Measurements from ENCODE around the gene SIGLEC1.

SIGLEC1 gene

DNA sequence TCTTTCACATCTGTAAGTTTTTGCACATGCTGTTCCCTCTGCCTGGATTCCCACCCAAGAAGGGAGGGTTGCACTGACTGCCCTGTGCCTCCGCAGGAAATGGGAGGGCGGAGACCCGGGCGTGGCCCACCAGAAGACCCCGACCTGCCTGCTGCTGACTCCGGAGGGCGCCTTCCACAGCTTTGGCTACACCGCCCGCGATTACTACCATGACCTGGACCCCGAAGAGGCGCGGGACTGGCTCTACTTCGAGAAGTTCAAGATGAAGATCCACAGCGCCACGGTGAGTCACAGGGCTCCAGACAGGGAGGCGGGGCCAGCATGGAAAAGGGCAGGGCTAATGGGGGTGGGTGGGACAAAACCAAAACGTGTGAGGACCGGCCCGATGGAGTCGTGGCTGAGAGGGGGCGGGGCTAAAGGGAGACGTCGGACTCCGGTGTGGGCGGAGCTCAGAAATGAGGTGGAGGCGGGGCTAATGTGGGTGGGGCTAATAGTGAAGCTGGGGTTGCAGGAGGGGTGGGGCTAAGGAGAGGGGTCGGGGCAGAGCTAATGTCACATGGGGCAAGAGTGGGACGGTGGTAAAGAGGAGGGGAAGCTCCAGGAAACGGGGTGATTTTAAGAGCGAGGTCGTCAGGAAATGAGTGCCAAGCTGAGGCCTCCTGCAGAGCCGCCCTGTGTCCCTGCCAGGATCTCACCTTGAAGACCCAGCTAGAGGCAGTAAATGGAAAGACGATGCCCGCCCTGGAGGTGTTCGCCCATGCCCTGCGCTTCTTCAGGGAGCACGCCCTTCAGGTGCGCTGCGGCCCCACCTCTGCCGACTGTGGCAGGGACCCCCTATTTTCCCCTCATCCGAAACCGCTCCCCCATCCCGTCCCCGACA is 32.6 kb upstream of the SIGLEC1 start:
- peak; percentile 43 to 67 for DNase-seq (ENCODE audit: low read depth in 1 of 2, low spot score in 1 of 2)

DNA sequence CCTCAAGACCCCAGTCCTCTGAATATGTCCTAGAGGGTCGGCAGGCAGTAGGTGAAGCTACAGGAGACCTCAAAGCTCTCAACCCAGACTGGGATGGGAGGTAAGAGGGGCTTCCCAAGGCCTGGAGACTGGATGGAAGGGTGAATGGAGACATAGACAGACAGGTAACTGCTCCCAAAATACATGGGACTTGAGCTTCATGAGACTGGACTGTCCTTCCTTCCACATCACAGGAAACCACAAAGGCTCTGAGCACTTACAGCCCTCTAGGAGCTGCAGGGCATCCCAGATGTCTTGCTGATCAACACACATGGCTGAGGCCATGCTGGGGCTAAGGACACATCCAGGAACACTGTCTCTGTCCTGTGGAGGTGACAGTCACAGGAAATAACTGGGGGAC is 31.6 kb upstream of the SIGLEC1 start:
- no peak for DNase-seq (ENCODE audit: low read depth in 1 of 2, low spot score in 1 of 2)

DNA sequence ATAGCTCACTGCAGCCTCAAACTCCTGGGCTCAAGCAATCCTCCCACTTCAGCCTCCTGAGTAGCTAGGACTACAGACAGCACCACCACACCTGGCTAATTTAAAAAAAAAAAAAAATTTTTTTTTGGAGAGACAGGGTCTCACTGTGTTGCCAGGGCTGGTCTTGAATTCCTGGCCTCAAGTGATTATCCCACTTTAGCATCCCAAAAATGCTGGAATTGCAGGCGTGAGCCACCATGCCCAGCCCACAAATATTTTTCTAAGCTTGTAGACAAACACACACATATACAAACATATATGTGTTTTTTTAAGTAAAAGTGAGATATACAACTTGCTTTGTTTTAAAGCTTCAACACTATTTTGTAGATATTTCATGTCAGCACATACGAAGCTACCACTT is 30.9 kb upstream of the SIGLEC1 start:
- DNase-seq (ENCODE audit: low read depth in 1 of 2, low spot score in 1 of 2) = no peak

DNA sequence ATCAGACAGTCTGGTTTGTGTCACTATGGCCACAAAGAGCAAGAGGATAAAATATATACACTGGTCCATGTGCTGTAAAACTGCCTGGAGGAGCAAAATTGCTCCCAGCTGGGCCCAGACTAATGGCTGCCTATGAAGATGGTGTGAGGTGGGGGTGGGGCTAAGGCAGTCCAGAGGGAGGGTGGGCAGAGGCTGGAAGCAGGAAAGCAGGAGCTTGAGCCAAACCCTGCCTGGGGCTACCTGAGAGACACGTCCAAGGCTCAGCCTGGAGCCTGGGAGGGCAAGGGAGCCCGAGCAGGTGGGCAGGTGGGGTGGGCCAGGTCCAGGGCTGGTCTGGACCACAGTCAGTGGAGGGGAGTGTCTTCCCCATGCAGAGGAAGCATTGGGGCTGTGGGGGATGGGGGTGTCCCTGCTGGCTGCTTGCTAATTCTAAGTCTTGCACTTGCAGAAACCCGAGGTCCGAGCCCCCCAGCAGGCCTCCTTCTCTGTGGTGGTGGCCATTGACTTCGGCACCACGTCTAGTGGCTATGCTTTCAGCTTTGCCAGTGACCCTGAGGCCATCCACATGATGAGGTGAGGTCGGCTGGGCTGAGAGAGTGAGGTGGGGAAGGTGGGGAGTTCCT is 29.5 kb upstream of the SIGLEC1 start:
- no peak for DNase-seq (ENCODE audit: low read depth in 1 of 2, low spot score in 1 of 2)

DNA sequence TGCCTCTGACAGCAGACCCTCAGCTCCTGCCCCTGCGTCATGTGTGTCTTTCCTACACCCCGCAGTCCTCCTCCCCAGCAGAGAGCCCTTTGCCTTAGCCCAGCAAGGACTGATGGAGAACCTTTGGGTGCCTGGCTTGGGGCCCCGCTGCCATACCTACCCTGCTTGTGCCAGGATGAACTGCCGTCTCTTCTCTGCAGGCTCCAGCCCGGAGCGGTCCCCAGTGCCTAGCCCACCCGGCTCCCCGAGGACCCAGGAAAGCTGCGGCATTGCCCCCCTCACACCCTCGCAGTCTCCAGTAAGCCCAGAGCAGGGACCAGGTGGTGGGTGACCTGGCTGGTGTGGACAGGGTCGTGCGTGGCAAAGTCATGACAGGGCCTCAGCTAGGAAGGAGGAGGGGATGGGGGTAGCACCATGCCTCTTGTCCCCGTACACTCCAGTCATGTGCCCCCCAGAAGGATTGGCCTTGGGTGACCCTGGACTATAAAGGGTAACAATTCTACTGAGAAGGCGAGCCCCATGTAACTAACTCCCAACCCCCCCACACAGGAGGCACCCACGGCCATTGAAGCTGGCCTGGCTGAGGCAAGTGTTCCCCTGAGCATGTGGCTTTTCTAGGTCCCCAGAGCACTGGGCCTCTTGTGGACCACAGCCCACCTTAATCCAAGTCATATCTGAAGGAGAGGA is 28.4 kb upstream of the SIGLEC1 start:
- no peak for DNase-seq (ENCODE audit: low read depth in 1 of 2, low spot score in 1 of 2)

DNA sequence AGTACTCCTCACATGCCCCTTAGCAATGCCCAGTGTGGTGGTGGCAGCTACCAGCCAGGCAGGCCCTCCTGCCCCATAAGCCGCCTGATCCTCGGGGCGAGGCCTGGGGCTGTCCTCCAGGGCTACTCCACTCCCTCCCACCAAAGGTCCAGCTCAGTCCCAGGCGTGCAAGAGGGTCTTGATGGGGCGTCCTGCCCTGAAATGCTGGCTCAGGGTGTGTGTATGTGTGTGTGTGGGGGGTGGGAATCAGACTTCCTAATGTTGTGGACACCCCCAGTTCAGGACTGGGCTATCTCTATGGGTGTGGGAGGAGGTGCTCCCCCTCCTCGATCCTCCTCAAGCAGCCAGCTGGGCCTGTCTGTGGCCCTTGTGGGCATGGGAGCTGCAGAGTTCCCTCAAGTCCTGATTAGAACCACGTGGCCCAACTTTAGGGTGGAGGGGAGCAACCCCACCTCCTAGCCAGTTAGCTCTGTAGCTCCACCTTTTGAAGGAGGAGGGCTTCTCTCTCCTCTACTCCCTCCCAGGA is 27.6 kb upstream of the SIGLEC1 start:
- DNase-seq (ENCODE audit: low read depth in 1 of 2, low spot score in 1 of 2) = no peak

DNA sequence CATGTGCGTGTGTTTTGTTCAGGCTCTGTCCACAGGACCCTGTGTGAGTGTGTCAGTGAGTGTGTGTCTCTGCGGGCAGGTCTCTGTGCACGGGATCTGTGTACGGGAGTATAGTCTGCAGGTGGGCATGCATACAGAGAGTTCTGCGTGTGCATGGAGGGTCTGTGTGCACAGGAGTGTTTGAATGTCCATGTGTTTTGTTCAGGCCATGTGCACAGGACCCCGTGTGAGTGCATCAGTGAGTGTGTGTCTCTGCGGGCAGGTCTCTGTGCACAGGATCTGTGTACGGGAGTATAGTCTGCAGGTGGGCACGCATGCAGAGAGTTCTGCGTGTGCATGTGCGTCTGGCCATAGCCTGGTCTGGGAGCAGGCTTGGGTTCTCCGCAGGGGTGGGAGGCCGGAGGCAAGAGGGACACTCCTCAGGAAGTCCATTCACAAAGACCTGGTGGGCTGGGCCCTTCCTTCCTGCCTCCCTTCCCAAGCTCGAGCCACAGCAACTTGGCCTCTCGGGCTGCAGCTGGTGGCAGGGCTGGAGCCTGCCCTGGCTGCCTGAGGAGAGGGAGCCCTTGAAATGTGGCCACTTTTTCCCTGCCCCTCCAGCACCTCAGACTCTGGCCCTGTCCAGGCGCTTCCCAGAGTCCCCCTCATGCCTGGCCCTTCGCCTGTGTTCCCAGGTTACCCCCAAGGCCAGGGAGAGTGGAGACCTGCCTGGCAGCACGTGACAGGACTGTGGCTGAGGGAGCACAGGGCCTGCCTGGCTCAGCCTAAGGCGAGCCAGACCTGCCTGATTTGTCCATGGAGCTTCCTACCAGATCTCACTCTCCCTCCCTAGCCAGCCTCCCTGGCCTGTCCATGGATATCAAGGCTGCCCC is 26.9 kb upstream of the SIGLEC1 start:
- no peak for DNase-seq (ENCODE audit: low read depth in 1 of 2, low spot score in 1 of 2)

DNA sequence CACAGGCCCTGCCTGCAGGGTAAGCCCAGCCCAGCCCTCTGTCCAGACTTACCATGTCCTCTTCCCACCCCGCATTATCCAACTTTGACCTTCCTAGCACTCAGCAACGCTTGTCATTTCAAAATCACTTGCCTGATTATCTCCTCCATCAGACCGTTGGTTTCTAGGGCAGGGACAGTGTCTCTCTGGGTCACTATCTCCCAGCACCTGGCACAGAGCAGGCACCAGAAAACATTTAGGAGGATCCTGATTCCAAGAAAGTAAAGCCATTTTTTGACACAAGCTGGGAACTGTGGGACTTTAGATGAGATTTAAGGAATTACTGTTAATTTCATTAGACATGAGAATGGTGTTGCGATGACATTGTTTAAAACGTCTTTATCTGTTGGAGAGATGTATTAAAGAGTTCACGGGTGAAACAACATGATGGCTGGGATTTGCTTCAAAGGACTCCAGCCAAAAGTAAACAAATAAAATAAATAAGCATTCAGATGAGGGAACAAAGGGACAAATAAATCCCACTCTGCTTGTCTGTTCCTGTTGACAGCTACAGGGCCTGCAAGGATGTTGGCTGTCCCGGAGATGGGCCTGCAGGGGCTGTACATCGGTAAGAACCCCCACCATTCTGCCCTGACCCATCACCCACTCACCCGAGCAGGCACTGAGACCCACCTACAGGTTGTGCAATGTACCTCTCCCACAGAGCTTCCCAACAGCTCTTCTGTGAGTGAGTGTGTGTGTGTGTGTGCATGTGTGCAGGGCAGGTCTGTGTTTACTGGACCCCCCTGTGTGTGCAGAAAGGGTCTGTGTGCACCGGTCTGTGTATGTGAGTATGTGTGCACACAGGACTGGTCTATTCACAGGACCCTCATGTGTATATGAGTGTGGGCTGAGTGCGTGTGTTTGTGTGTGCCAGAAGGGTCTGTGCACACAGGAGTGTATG is 26.0 kb upstream of the SIGLEC1 start:
- no peak for DNase-seq (ENCODE audit: low read depth in 1 of 2, low spot score in 1 of 2)

DNA sequence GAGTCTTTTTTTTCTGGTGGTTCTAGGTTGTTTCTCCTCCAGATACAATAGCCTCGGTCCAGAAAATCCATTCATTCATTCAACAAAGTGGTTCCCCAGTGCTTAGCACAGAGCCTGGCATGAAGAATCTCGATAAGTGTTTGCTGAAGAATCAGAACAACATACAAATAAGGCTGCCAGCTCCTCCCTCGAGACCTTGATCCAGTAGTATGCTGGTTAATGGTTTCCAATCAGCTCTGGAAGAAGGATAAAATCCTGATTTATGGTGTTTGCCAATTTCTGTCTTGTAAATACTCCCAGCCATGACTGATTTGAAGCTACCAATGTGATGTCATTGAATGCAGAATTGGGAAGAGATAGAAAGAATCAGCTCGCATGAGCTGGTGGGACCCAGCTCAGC is 23.4 kb upstream of the SIGLEC1 start:
- no peak for DNase-seq (ENCODE audit: low read depth in 1 of 2, low spot score in 1 of 2)

DNA sequence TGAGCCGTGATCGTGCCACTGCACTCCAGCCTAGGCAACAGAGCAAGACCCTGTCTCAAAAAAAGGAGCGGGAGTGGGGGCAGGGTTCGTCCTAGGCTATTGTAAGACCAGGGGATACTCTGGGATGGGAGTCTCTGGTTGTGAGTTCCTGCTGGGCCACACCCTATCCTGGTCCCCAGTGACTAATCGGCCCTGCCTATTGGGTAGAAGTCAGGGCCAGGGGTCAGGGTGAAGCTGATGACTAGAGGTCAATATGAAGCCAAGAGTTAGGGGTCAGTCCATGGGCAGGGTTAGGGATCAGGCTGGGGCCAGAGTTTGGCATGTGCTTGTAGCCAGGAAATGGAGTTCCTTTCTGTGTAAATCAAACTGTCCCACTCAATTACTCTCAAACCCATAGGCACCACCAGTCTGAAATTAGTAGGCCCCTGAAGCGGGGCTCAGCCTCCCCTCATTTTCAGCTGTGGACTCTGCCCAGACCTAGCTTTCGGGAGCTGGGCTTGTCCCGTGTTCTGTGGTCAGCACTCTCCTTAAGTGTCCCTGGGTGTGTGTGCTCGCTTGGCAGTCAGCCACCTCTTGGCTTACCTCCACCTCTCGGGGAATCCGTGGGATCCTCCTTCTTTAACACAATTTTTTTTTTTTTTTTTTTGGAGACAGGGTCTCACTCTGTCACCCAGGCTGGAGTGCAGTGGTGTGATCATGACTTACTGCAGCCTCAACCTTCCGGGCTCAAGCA is 21.9 kb upstream of the SIGLEC1 start:
- no peak for DNase-seq (ENCODE audit: low read depth in 1 of 2, low spot score in 1 of 2)

DNA sequence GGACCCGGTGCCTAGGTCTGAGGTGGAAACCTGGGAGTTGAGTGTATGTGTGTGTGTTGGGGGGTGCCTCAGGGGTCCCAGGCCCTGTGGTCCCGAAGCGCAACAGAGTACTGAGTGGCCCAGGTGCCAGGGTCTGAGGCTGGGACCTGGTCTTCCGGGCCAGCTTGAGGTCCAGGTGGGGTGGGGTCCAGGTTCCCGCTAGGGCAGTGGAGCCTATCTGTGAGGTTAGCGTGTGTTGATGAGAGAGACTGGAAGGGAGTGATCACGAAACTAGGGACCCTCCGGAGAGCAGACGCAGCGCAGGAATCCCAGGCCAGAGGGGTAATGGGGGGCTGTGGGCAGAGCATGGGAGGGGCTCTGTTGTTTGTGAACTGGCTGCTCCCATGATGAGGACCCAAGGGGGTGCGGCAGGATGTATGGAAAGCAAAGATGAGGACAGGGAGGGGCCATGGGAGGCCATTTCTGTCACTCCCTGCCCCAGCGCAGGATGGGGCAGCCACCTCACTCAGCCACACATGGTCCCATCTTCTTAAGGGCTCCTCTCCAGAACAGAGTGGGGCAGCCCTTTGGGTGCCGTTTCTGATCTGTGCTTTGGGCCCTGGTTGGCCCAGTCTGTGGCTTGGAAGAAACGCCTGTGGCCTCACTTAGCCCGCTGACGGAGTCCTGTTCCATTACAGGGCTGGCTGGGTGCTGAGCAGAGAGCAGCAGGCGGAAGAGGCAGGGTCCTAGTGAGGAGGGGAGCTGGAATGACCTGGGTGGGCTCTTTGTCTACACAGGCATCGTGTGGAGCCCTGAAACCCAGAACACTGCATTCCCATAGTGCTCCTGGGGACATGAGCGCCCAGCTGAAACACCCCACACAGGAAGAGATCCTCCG is 21.0 kb upstream of the SIGLEC1 start:
- DNase-seq (ENCODE audit: low read depth in 1 of 2, low spot score in 1 of 2) = no peak

DNA sequence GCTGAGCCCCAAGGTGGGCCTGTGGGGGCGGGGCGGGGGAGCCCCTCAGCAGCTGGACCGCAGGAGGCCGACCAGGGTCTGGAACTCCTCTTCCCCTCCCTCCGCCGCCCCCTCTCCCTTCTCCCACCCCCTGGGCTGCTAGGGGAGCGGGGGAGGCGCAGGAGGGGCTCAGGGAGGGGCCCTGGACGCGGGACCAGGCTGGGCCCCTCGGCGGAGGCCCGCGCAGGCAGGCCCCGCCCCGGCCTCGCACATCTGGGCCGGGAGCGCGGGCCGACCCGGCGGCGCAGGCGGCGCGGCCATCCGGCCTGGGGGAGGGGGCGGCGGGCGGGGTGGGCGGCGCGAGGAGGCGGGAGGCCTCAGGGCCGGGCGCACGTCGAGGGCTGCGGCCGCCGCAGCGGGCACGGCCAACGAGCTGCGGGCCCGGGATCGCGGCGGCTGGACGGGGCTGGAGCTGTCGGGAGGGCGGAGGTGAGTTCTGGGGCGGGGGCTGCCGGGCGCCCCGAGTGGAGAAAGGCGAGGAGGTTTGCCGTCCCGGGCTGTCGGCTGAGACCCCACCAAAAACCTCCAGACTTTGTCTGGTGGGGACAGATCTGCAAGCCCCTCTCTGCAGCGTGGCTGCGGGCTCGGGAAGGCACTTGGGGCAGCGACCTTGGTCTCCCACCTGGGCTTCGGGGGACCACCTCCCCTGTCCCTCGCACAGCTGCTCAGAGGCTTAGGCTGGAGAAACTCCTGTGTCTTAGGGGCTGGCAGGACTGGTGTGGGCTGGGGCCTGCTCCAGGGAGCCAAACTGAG is 20.1 kb upstream of the SIGLEC1 start, which contains the start of gene HSPA12B:
TSS of gene HSPA12B (plus strand) at position 359 of the 792 bp plus-strand sequence. CDS start 5,990 bp downstream, outside the sequence.
- DNase-seq (ENCODE audit: low read depth in 1 of 2, low spot score in 1 of 2) = no peak

DNA sequence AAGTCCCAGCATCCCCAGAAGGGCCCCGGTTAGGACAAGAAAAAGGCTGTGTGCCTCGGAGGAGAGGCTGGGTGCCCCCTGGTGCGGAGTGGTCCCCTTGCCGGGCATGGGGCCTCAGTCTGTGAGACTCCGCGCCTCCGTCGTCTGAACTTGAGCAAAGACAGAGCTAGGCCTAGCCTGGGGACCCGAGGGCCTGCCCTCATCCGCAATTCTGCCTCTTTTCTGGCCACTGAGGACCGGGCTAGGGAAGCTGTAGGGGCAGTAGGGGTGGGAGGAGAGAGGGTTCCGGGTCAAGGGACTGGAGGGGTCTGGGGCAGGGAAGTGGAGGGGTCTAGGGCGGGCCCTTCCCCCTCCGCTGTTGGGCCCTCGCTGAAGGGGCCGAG is 19.5 kb upstream of the SIGLEC1 start:
- no peak for DNase-seq (ENCODE audit: low read depth in 1 of 2, low spot score in 1 of 2)

DNA sequence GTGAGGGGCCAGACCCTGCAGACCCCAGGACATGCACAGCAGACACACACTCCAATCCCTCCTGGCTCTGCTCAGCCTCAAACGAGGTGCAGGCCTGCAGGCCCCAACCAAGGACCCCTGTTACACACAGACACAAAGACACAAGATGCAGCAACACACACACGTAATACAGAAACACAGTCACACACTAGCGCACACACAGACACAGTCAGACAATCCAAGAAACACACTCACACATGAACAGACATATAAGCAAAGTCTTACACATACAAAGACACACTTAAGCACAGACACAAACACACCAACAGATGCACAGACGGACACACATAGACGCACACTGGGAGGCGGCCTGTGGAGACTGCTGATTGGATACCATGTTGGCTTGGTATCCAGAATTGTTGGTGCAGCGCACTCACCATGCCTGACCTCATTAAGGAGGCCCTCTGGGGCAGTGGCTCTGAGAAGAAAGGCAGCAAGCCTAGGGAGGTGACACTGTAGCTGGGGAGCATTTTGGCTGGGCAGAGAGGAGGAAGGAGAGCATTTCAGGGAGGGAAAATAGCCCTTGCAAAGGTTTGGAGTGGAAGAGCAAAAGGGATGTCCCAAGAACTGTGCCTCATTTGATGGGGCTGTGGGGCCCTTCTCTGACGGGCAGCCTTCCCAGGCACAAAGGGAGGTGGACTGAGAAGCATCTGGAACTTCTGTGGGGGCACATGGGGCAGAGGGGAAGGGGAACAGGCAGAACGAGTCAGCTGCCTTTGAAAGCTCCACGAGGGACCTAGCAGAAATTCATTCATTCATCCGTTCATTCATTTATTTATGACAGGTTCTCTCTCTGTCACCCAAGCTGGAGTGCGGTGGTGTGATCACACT is 18.6 kb upstream of the SIGLEC1 start:
- DNase-seq (ENCODE audit: low read depth in 1 of 2, low spot score in 1 of 2) = no peak

DNA sequence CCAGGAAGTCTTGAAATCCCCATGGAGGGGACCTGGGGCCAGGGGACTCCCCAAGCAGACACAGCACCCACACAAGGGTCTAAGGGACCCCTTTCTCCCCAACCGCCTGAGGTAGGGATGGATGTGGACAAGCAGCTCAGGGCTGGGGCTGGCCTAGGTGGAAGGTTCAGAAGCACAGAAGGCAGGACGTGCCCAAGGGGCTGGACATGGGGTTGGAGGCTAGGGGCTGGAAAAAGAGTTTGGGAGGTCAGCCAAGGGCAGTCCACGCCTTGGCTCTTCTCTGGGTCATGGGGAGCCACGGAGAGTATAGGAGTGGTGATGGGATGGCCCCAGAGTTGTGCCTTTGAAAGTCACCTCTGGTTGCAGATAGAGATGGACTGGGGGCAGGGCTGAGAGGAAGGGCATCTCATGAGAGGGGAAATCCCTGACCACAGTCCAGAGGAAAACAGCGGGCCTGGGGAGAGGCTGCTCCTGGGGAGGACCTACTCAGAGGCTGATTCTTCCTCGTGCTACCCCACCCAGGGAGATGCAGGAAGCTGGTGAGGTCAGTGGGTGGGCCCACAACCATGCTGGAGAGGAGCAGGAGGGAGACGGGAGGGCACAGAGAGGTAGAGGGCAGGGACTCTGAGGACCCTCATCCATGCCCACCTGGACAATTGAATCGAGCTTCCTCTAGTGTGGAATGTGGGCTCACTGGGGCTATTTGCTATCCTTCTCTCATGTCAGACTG is 17.6 kb upstream of the SIGLEC1 start:
- DNase-seq (ENCODE audit: low read depth in 1 of 2, low spot score in 1 of 2) = no peak

DNA sequence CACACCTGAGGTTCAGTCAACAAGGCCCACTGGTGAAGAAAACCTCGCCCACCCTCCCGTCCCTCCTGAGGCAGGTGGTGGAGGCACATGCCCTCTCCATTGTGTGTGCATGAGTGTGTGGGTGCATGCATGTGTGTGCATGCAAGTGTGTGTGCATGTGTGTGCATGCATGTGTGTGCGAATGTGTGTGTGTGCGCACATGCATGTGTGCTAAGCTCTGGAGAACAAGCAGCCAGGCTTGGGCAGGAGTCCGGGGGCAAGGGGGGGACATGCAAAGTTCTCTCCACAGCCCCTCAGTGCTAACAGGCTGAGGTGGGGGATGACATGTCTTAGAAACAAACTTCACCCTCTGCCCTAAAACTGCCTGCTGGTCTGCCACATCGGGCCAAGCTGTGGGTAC is 17.0 kb upstream of the SIGLEC1 start:
- no peak for DNase-seq (ENCODE audit: low read depth in 1 of 2, low spot score in 1 of 2)

All from activated CD4-positive, alpha-beta T cell treated with anti-CD3 and anti-CD28 coated beads, Interleukin-2, amount 50 U/mL, for 24 hours (primary cell).